ENCODE results near the gene HSPA4.
A peak's percentile ranks its signal among the peaks of the same experiment; 100 is the strongest.
"Not testable (repeated sequence)": the region's sequence is repeated elsewhere in the genome, so short reads cannot be mapped to it uniquely, and the experiment has no call there.

The HSPA4 gene

GRCh38 chr5:133051542-133052316 is at the start of gene HSPA4:
TSS of gene HSPA4 (plus strand) at chr5:133052013. CDS start at chr5:133052251, 238 bp downstream.
- peak; percentile 99 for DNase-seq (ENCODE audit: low spot score)

GRCh38 chr5:133006653-133007052 is 45.2 kb upstream of the HSPA4 start:
- DNase-seq (ENCODE audit: low spot score), result no peak

- DNase-seq (ENCODE audit: low spot score), result not testable (repeated sequence)
Measured at GRCh38 chr5:133008455-133008854, 43.4 kb upstream of the HSPA4 start.

- DNase-seq (ENCODE audit: low spot score), result no peak
Measured at GRCh38 chr5:133015466-133015865, 36.3 kb upstream of the HSPA4 start.

- no peak for DNase-seq (ENCODE audit: low spot score)
Measured at GRCh38 chr5:133017964-133018363, 33.8 kb upstream of the HSPA4 start.

- not testable (repeated sequence) for DNase-seq (ENCODE audit: low spot score)
Measured at GRCh38 chr5:133019471-133019870, 32.3 kb upstream of the HSPA4 start.

GRCh38 chr5:133025804-133026663 is 25.8 kb upstream of the HSPA4 start, which contains the start of gene ZCCHC10:
TSS of gene ZCCHC10 (minus strand) at chr5:133026549. CDS start at chr5:133026537, 12 bp downstream.
- DNase-seq (ENCODE audit: low spot score), result peak; percentile 92

GRCh38 chr5:133026664-133027153 is 25.1 kb upstream of the HSPA4 start:
- no peak for DNase-seq (ENCODE audit: low spot score)

GRCh38 chr5:133029416-133029815 is 22.4 kb upstream of the HSPA4 start:
- DNase-seq (ENCODE audit: low spot score), result no peak

- DNase-seq (ENCODE audit: low spot score), result no peak
Measured at GRCh38 chr5:133030343-133031005, 21.3 kb upstream of the HSPA4 start.

GRCh38 chr5:133032852-133033742 is 18.7 kb upstream of the HSPA4 start:
- DNase-seq (ENCODE audit: low spot score), result no peak

GRCh38 chr5:133034064-133034463 is 17.7 kb upstream of the HSPA4 start:
- no peak for DNase-seq (ENCODE audit: low spot score)

GRCh38 chr5:133035224-133035623 is 16.6 kb upstream of the HSPA4 start:
- no peak for DNase-seq (ENCODE audit: low spot score)

GRCh38 chr5:133036677-133037076 is 15.1 kb upstream of the HSPA4 start:
- not testable (repeated sequence) for DNase-seq (ENCODE audit: low spot score)

GRCh38 chr5:133041157-133041784 is 10.5 kb upstream of the HSPA4 start:
- no peak for DNase-seq (ENCODE audit: low spot score)

GRCh38 chr5:133041910-133042309 is 9.9 kb upstream of the HSPA4 start:
- no peak for DNase-seq (ENCODE audit: low spot score)

- DNase-seq (ENCODE audit: low spot score), result not testable (repeated sequence)
Measured at GRCh38 chr5:133046560-133046959, 5.3 kb upstream of the HSPA4 start.

- no peak for DNase-seq (ENCODE audit: low spot score)
Measured at GRCh38 chr5:133047404-133047803, 4.4 kb upstream of the HSPA4 start.

GRCh38 chr5:133048993-133049725 is 2.7 kb upstream of the HSPA4 start:
- DNase-seq (ENCODE audit: low spot score), result no peak

- DNase-seq (ENCODE audit: low spot score), result no peak
Measured at GRCh38 chr5:133049726-133050048, 2.1 kb upstream of the HSPA4 start.
